Endothelial cell of umbilical vein (primary cell): ENCODE data around the gene LGR4. TPM values are rescaled to one million over a fixed set of nuclear protein-coding genes. Genes with fewer than 3 reads are reported as not detected.

Experiments used
- BruUV-seq: library from RNA; stranded (reverse); fragments of 400-500 nt; replicated peaks from 2 replicates; lab custom pipeline; 2021; lab: Mats Ljungman, UMichigan
- CTCF ChIA-PET: fragments of 300-600, 350-600 bp; sonication (Branson Sonifier 250); formaldehyde crosslinking; loops from one replicate; lab custom pipeline; 2021; ENCODE audit warnings: antibody characterized with exemption, inconsistent platforms; lab: Charles Lee
- POLR2A ChIA-PET: fragments of 300-600, 350-600 bp; sonication (Branson Sonifier 250); formaldehyde crosslinking; loops from one replicate; lab custom pipeline; 2021; ENCODE audit warnings: antibody characterized with exemption, inconsistent platforms; lab: Charles Lee
- DNase-seq: peaks from one replicate; pipeline ENCODE4 v3.0.0-alpha.2; 2011; ENCODE audit warnings: low read depth, low spot score
- FAIRE-seq: peaks from 2 replicates; lab custom pipeline; 2011; peaks lifted over from hg19 to GRCh38; lab: Jason Lieb, UNC
- H2AFZ ChIP-seq: 2 replicates; pipeline ENCODE4 v1.6.0; 2012; ENCODE audit warnings: low read depth, low read length, control low read depth, inconsistent platforms
- H3K27ac ChIP-seq: 2 replicates; pipeline ENCODE4 v1.5.1; 2011; ENCODE audit warnings: low read depth, mild to moderate bottlenecking, control low read depth, low read length, moderate library complexity; ENCODE audit not compliant: insufficient read depth
- H3K27me3 ChIP-seq, 2 experiments: 2 replicates each; pipeline versions ENCODE4 v1.6.0 to v1.6.1; 2011; ENCODE audit warnings: low read length in 2 of 2, mixed read lengths in 1 of 2; ENCODE audit not compliant: control insufficient read depth in 2 of 2, insufficient read depth in 2 of 2
- H3K36me3 ChIP-seq, 2 experiments: 2 replicates in 1 of 2; 3 replicates in 1 of 2; pipeline ENCODE4 v1.5.1; 2011; ENCODE audit warnings: low read length in 2 of 2, mild to moderate bottlenecking in 1 of 2, moderate library complexity in 1 of 2; ENCODE audit not compliant: control insufficient read depth in 2 of 2, insufficient read depth in 2 of 2; ENCODE audit errors: extremely low read depth in 1 of 2
- H3K4me1 ChIP-seq: 3 replicates; pipeline ENCODE4 v1.5.1; 2011; ENCODE audit warnings: mild to moderate bottlenecking, low read length; ENCODE audit not compliant: control insufficient read depth, insufficient read depth; ENCODE audit errors: extremely low read depth
- H3K4me2 ChIP-seq: 2 replicates; pipeline ENCODE4 v1.6.1; 2011; ENCODE audit warnings: low read length, control low read depth, mixed read lengths; ENCODE audit not compliant: insufficient read depth
- H3K4me3 ChIP-seq, 3 experiments: fragments of 200-600 bp in 1 of 3; sonication (generic), shearing (Covaris generic) in 1 of 3; replicated peaks in 1 of 3; 2 replicates each; pipeline ENCODE4 v1.5.1; 2011 to 2016; ENCODE audit warnings: control low read depth in 3 of 3, low read length in 3 of 3, mild to moderate bottlenecking in 2 of 3, inconsistent platforms in 1 of 3, low read depth in 1 of 3, moderate library complexity in 1 of 3; ENCODE audit not compliant: insufficient read depth in 1 of 3
- H3K79me2 ChIP-seq: 2 replicates; pipeline ENCODE4 v1.6.0; 2012; ENCODE audit warnings: low read length, inconsistent platforms; ENCODE audit not compliant: control insufficient read depth, insufficient read depth
- H3K9ac ChIP-seq: replicated peaks from 2 replicates; pipeline ENCODE3; 2011; ENCODE audit warnings: low read length, control low read depth; ENCODE audit not compliant: insufficient read depth; ENCODE audit errors: extremely low read depth
- H3K9me1 ChIP-seq: replicated peaks from 3 replicates; pipeline ENCODE4 v1.6.0; 2011; ENCODE audit warnings: mild to moderate bottlenecking, low read length; ENCODE audit not compliant: control insufficient read depth, insufficient read depth; ENCODE audit errors: extremely low read depth
- H3K9me3 ChIP-seq: replicated peaks from 2 replicates; pipeline ENCODE4 v1.5.1; 2012; ENCODE audit warnings: low read length, inconsistent platforms; ENCODE audit not compliant: control insufficient read depth, insufficient read depth
- H4K20me1 ChIP-seq: replicated peaks from 2 replicates; pipeline ENCODE3; 2011; ENCODE audit warnings: mild to moderate bottlenecking, low read length; ENCODE audit not compliant: control insufficient read depth, insufficient read depth; ENCODE audit errors: extremely low read depth
- EZH2 ChIP-seq: IDR thresholded peaks from 2 replicates; pipeline ENCODE4 v1.6.1; 2012; ENCODE audit warnings: borderline replicate concordance, low read depth, mild to moderate bottlenecking, moderate library complexity, low read length, inconsistent platforms; ENCODE audit not compliant: severe bottlenecking
- FOS ChIP-seq: IDR thresholded peaks from 2 replicates; pipeline ENCODE4 v1.6.1; 2011; ENCODE audit warnings: mild to moderate bottlenecking, low read length, moderate library complexity, borderline replicate concordance; ENCODE audit not compliant: insufficient read depth
- GATA2 ChIP-seq: IDR thresholded peaks from 2 replicates; pipeline ENCODE4 v1.7.0; 2011; ENCODE audit warnings: low read depth, mild to moderate bottlenecking, moderate library complexity, mixed read lengths, low read length; ENCODE audit not compliant: insufficient read length, insufficient read depth
- JUN ChIP-seq: IDR thresholded peaks from 2 replicates; pipeline ENCODE4 v1.6.1; 2011; ENCODE audit warnings: borderline replicate concordance, low read depth; ENCODE audit not compliant: insufficient read length, insufficient read depth
- MYC ChIP-seq: IDR thresholded peaks from one replicate; pipeline ENCODE4 v1.6.1; 2011; ENCODE audit warnings: mild to moderate bottlenecking, low read depth, low read length
- POLR2A ChIP-seq: IDR thresholded peaks from 2 replicates; pipeline ENCODE4 v1.6.1; 2012; ENCODE audit warnings: low read depth, mild to moderate bottlenecking, control low read depth, low read length
- POLR2AphosphoS5 ChIP-seq: IDR thresholded peaks from 2 replicates; pipeline ENCODE4 v1.6.1; 2012; ENCODE audit warnings: low read depth, mild to moderate bottlenecking, control low read depth, low read length, moderate library complexity; ENCODE audit not compliant: insufficient read depth
- dilution Hi-C: fragments of 300-500 bp; cut with MboI; formaldehyde crosslinking; loops from one replicate; pipeline ENCODE4 v1.15.0; 2019; ENCODE audit warnings: low sequenced_read_pairs; ENCODE audit not compliant: extremely low pct_ligation_motif_present
- intact Hi-C: fragments of 100-400 bp; cut with micrococcal nuclease; formaldehyde crosslinking; loops from one replicate; pipeline ENCODE4 v1.10.0; 2022
- polyA plus RNA-seq, 4 experiments: library from polyadenylated mRNA; depleted of rRNA in 3 of 4; stranded (reverse) in 3 of 4; unstranded in 1 of 4; fragments of >200 nt; gene quantifications; 2 replicates each; pipeline versions ENCODE4 v1.2.1 to v1.2.3, GENCODE V29; 2011 to 2012; ENCODE audit warnings: missing spikeins in 1 of 4
- total RNA-seq: library from RNA; stranded (reverse); gene quantifications from 2 replicates; pipeline ENCODE4 v1.2.3, GENCODE V29; 2021
- TF ChIP-seq, protein P1 (sequence below), 2 donors: IDR thresholded peaks; 1 replicate in 1 of 2; 2 replicates in 1 of 2; pipeline ENCODE4 v1.5.1; 2011; ENCODE audit warnings: low read length in 2 of 2, mild to moderate bottlenecking in 2 of 2, moderate library complexity in 2 of 2, control low read depth in 1 of 2, inconsistent platforms in 1 of 2, low read depth in 1 of 2; ENCODE audit not compliant: insufficient read depth in 1 of 2; ENCODE audit errors: extremely low read depth in 1 of 2
- TF ChIP-seq, protein P2 (sequence below): IDR thresholded peaks from 2 replicates; pipeline ENCODE4 v1.6.1; 2011; ENCODE audit not compliant: insufficient read depth, insufficient read length

The LGR4 gene
- total and polyA plus RNA-seq, 2 donors (not counting 3 experiments of a cell fraction or from before 2014, with no cell fraction given): 1.3 to 3.1 TPM

DNA sequence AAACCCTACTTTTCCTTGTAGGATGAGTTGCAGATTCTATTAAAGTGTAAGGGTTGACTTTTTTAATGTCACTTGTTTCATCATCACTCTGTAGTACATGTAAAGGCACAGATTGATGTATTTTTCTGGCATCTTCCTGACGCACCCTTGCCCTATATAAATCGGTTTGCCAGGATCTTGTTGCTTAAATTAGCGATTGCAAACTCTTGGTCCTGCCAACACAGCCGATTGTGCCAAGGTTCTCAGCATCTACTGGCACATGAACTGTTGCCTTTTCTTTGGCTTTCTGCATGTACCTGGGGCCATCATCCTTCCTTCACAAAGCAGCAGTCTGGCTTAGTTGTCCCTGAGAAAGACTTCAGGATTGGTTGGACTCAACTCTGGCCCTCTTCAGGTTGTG, 41.5 kb upstream of the LGR4 start:
- intact Hi-C loops (no loop called here), dilution Hi-C loops (no loop called here)
- Histone ChIP-seq H3K79me2 (no peaks in the 10 kb centered on the region), H3K4me1 (no peaks in the 10 kb centered on the region), H2AFZ (no peak overlapping the region), H3K9me1 (no peaks in the 10 kb centered on the region), H3K4me3 (no peak overlapping the region), H3K27me3 (no peaks in the 10 kb centered on the region), H3K9ac (no peak overlapping the region), H3K4me2 (no peak overlapping the region), H3K36me3 (no peaks in the 10 kb centered on the region), H4K20me1 (no peaks in the 10 kb centered on the region), H3K9me3 (no peaks in the 10 kb centered on the region), H3K27ac (no peak overlapping the region)
- DNase-seq (no peak), FAIRE-seq (no peak)
- BruUV-seq: no TSS peak
- CTCF ChIA-PET: no interaction called here
- POLR2A ChIA-PET: no interaction called here
- TF ChIP-seq EZH2: no peak
- TF ChIP-seq JUN: no peak
- TF ChIP-seq POLR2AphosphoS5: no peak
- no peak for TF ChIP-seq FOS

DNA sequence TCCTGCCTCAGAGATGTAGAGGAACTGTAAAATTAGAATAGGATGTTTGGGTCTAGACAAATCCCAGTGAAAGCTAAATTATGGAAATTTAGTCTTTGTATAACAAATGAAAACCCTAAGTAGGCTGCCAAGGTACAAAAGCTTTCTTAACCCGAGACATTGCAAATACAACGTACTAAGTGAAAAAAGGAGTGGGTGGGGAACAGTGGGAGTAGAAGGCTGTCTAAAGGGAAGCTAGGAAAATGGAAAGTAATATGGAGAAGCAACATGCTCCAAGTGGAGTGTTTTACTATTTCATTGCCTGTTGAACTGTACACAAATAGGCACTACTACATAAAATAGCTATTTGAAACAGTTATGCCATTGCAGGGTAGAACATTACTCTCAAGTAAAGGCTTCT, 40.8 kb upstream of the LGR4 start:
- no peak overlapping the region for H3K4me2 ChIP-seq
- H3K36me3 ChIP-seq: no peaks in the 10 kb centered on the region
- no peak overlapping the region for H2AFZ ChIP-seq
- no peaks in the 10 kb centered on the region for H3K9me3 ChIP-seq
- CTCF ChIA-PET: no interaction called here
- TF ChIP-seq, protein P1, sequence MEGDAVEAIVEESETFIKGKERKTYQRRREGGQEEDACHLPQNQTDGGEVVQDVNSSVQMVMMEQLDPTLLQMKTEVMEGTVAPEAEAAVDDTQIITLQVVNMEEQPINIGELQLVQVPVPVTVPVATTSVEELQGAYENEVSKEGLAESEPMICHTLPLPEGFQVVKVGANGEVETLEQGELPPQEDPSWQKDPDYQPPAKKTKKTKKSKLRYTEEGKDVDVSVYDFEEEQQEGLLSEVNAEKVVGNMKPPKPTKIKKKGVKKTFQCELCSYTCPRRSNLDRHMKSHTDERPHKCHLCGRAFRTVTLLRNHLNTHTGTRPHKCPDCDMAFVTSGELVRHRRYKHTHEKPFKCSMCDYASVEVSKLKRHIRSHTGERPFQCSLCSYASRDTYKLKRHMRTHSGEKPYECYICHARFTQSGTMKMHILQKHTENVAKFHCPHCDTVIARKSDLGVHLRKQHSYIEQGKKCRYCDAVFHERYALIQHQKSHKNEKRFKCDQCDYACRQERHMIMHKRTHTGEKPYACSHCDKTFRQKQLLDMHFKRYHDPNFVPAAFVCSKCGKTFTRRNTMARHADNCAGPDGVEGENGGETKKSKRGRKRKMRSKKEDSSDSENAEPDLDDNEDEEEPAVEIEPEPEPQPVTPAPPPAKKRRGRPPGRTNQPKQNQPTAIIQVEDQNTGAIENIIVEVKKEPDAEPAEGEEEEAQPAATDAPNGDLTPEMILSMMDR (IDR thresholded peaks at IDR 0.05; ENCODE audit: extremely low read depth in 1 of 2, insufficient read depth in 1 of 2, low read depth in 1 of 2, low read length in 2 of 2): no peak
- TF ChIP-seq EZH2 (no peak), JUN (no peak), POLR2A (no peak), MYC (no peak), FOS (no peak), POLR2AphosphoS5 (no peak), GATA2 (no peak)
- TF ChIP-seq, protein P2, sequence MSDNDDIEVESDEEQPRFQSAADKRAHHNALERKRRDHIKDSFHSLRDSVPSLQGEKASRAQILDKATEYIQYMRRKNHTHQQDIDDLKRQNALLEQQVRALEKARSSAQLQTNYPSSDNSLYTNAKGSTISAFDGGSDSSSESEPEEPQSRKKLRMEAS: no peak
- dilution Hi-C loops: no loop called here
- no TSS peak for BruUV-seq
- H3K9me1 ChIP-seq: no peaks in the 10 kb centered on the region
- H3K9ac ChIP-seq: no peak overlapping the region
- H3K27me3 ChIP-seq: no peaks in the 10 kb centered on the region
- no peak for FAIRE-seq
- no peaks in the 10 kb centered on the region for H3K79me2 ChIP-seq
- DNase-seq: no peak
- intact Hi-C loops: no loop called here
- no peaks in the 10 kb centered on the region for H3K4me1 ChIP-seq
- no peak overlapping the region for H3K4me3 ChIP-seq
- H4K20me1 ChIP-seq: no peaks in the 10 kb centered on the region
- H3K27ac ChIP-seq: no peak overlapping the region
- POLR2A ChIA-PET: no interaction called here
